Endothelial cell of umbilical vein (primary cell): Measurements from ENCODE around the gene ETFRF1.

Experiments
- EZH2 ChIP-seq: IDR thresholded peaks from 2 replicates; pipeline ENCODE4 v1.6.1; 2012; ENCODE audit warnings: borderline replicate concordance, low read depth, mild to moderate bottlenecking, moderate library complexity, low read length, inconsistent platforms; ENCODE audit not compliant: severe bottlenecking
- FOS ChIP-seq: IDR thresholded peaks from 2 replicates; pipeline ENCODE4 v1.6.1; 2011; ENCODE audit warnings: mild to moderate bottlenecking, low read length, moderate library complexity, borderline replicate concordance; ENCODE audit not compliant: insufficient read depth
- GATA2 ChIP-seq: IDR thresholded peaks from 2 replicates; pipeline ENCODE4 v1.7.0; 2011; ENCODE audit warnings: low read depth, mild to moderate bottlenecking, moderate library complexity, mixed read lengths, low read length; ENCODE audit not compliant: insufficient read length, insufficient read depth
- JUN ChIP-seq: IDR thresholded peaks from 2 replicates; pipeline ENCODE4 v1.6.1; 2011; ENCODE audit warnings: borderline replicate concordance, low read depth; ENCODE audit not compliant: insufficient read length, insufficient read depth
- MYC ChIP-seq: IDR thresholded peaks from one replicate; pipeline ENCODE4 v1.6.1; 2011; ENCODE audit warnings: mild to moderate bottlenecking, low read depth, low read length
- POLR2A ChIP-seq: IDR thresholded peaks from 2 replicates; pipeline ENCODE4 v1.6.1; 2012; ENCODE audit warnings: low read depth, mild to moderate bottlenecking, control low read depth, low read length
- POLR2AphosphoS5 ChIP-seq: IDR thresholded peaks from 2 replicates; pipeline ENCODE4 v1.6.1; 2012; ENCODE audit warnings: low read depth, mild to moderate bottlenecking, control low read depth, low read length, moderate library complexity; ENCODE audit not compliant: insufficient read depth
- TF ChIP-seq, protein P1 (sequence below), 2 donors: IDR thresholded peaks; 1 replicate in 1 of 2; 2 replicates in 1 of 2; pipeline ENCODE4 v1.5.1; 2011; ENCODE audit warnings: low read length in 2 of 2, mild to moderate bottlenecking in 2 of 2, moderate library complexity in 2 of 2, control low read depth in 1 of 2, inconsistent platforms in 1 of 2, low read depth in 1 of 2; ENCODE audit not compliant: insufficient read depth in 1 of 2; ENCODE audit errors: extremely low read depth in 1 of 2
- TF ChIP-seq, protein P2 (sequence below): IDR thresholded peaks from 2 replicates; pipeline ENCODE4 v1.6.1; 2011; ENCODE audit not compliant: insufficient read depth, insufficient read length

DNA sequence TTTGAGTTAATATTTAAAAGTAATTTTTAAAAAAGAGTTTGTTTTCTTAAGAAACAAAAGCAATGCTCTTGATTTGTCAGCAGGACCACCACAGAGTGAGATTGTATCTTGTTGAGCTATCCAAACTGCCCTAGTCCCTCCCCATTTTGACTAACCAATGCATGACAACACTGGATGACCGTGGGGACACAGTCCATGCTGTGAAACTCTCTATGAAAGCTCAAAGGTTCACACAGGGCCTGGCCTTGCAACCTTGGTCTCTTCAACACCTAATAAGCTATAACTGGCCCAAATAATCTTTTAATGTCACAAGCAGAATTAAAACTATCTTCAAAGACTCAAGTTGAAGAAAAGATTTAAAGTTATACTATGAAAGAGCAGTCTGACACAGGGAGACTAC is 13.5 kb downstream of the ETFRF1 start:
- TF ChIP-seq FOS (no peak), POLR2A (no peak), EZH2 (no peak), POLR2AphosphoS5 (no peak), JUN (no peak), GATA2 (no peak), MYC (no peak)
- TF ChIP-seq, protein P1, sequence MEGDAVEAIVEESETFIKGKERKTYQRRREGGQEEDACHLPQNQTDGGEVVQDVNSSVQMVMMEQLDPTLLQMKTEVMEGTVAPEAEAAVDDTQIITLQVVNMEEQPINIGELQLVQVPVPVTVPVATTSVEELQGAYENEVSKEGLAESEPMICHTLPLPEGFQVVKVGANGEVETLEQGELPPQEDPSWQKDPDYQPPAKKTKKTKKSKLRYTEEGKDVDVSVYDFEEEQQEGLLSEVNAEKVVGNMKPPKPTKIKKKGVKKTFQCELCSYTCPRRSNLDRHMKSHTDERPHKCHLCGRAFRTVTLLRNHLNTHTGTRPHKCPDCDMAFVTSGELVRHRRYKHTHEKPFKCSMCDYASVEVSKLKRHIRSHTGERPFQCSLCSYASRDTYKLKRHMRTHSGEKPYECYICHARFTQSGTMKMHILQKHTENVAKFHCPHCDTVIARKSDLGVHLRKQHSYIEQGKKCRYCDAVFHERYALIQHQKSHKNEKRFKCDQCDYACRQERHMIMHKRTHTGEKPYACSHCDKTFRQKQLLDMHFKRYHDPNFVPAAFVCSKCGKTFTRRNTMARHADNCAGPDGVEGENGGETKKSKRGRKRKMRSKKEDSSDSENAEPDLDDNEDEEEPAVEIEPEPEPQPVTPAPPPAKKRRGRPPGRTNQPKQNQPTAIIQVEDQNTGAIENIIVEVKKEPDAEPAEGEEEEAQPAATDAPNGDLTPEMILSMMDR (IDR thresholded peaks at IDR 0.05; ENCODE audit: extremely low read depth in 1 of 2, insufficient read depth in 1 of 2, low read depth in 1 of 2, low read length in 2 of 2): no peak
- TF ChIP-seq, protein P2, sequence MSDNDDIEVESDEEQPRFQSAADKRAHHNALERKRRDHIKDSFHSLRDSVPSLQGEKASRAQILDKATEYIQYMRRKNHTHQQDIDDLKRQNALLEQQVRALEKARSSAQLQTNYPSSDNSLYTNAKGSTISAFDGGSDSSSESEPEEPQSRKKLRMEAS: no peak
